GM19372 (cell line): Measurements from ENCODE around the gene AP5Z1.

ENCODE experiments used
- ATAC-seq: cut with Tn5 transposase; IDR thresholded peaks from one replicate; pipeline ENCODE4 v1.9.1; 2021; ENCODE audit warnings: mild to moderate bottlenecking, low read depth, moderate library complexity; ENCODE audit not compliant: unreplicated experiment

AP5Z1 gene

GRCh38 chr7:4764402-4765007, 10.9 kb upstream of the AP5Z1 start:
- no peak for ATAC-seq

GRCh38 chr7:4765776-4766490, 9.5 kb upstream of the AP5Z1 start:
- ATAC-seq: no peak

- ATAC-seq: no peak
Observed at GRCh38 chr7:4766666-4767519, 8.5 kb upstream of the AP5Z1 start.

GRCh38 chr7:4768597-4769569, 6.5 kb upstream of the AP5Z1 start:
- no peak for ATAC-seq

- no peak for ATAC-seq
Observed at GRCh38 chr7:4769761-4770160, 5.7 kb upstream of the AP5Z1 start.

GRCh38 chr7:4770886-4771285, 4.5 kb upstream of the AP5Z1 start:
- no peak for ATAC-seq

GRCh38 chr7:4771737-4772136, 3.7 kb upstream of the AP5Z1 start:
- ATAC-seq: no peak

GRCh38 chr7:4772306-4772705, 3.1 kb upstream of the AP5Z1 start:
- no peak for ATAC-seq

- no peak for ATAC-seq
Observed at GRCh38 chr7:4774007-4774406, 1.4 kb upstream of the AP5Z1 start.

GRCh38 chr7:4774658-4775249, 669 bp upstream of the AP5Z1 start:
- ATAC-seq: peak; percentile 29

GRCh38 chr7:4775848-4776623, 613 bp downstream of the AP5Z1 start:
- peak; percentile 1 for ATAC-seq

- no peak for ATAC-seq
Observed at GRCh38 chr7:4779118-4779517, 3.7 kb downstream of the AP5Z1 start.

GRCh38 chr7:4781366-4782069, 6.1 kb downstream of the AP5Z1 start:
- no peak for ATAC-seq

GRCh38 chr7:4782333-4783291, 7.2 kb downstream of the AP5Z1 start:
- ATAC-seq: no peak

- no peak for ATAC-seq
Observed at GRCh38 chr7:4783292-4783652, 7.8 kb downstream of the AP5Z1 start.

GRCh38 chr7:4783762-4784351, 8.4 kb downstream of the AP5Z1 start:
- ATAC-seq: no peak

- ATAC-seq: no peak
Observed at GRCh38 chr7:4784799-4785198, 9.4 kb downstream of the AP5Z1 start.
